Body of pancreas (tissue), 4 donors: ENCODE results near the gene MAP3K7.

ENCODE experiments used
- CTCF ChIP-seq, 7 experiments: fragments of 450-650 bp in 4 of 7; fragments of 200-600 bp in 3 of 7; sonication (generic) in 3 of 7; IDR thresholded peaks; one replicate each; pipeline ENCODE4 v1.5.1; 2016 to 2019; ENCODE audit warnings: antibody characterized with exemption in 7 of 7
- POLR2A ChIP-seq, 3 donors: fragments of 450-650 bp; IDR thresholded peaks; one replicate each; pipeline ENCODE4 v1.6.1; 2016; ENCODE audit warnings: antibody characterized with exemption in 3 of 3, mild to moderate bottlenecking in 2 of 3

- TF ChIP-seq CTCF (IDR thresholded peaks at IDR 0.05) = no peak
- no peak for TF ChIP-seq POLR2A (IDR thresholded peaks at IDR 0.05)
Measured at GRCh38 chr6:90483956-90484355, 102.9 kb downstream of the MAP3K7 start.
